Upper lobe of right lung (tissue), 1 donor: ENCODE data around the gene CFAP100. TPM values are rescaled to one million over a fixed set of nuclear protein-coding genes. Genes with fewer than 3 reads are reported as not detected.
A peak's percentile ranks its signal among the peaks of the same experiment; 100 is the strongest.

ENCODE experiments used
- ATAC-seq: fragments of 200-7000 bp; cut with Tn5 transposase; one replicate; pipeline ENCODE4 v1.9.1; 2020; ENCODE audit warnings: mild to moderate bottlenecking, moderate library complexity
- DNase-seq: peaks from one replicate; pipeline ENCODE4 v3.0.0-alpha.2; 2020
- H3K27ac ChIP-seq: fragments of 200-600 bp; one replicate; pipeline ENCODE4 v1.8.0; 2022
- H3K27me3 ChIP-seq: fragments of 200-600 bp; one replicate; pipeline ENCODE4 v1.8.0; 2022; ENCODE audit warnings: mild to moderate bottlenecking
- H3K36me3 ChIP-seq: fragments of 200-600 bp; one replicate; pipeline ENCODE4 v1.8.0; 2022
- H3K4me1 ChIP-seq: fragments of 200-600 bp; one replicate; pipeline ENCODE4 v1.8.0; 2022
- H3K4me3 ChIP-seq: fragments of 200-600 bp; one replicate; pipeline ENCODE4 v1.8.0; 2022; ENCODE audit warnings: mild to moderate bottlenecking
- H3K9me3 ChIP-seq: fragments of 200-600 bp; one replicate; pipeline ENCODE4 v1.8.0; 2022
- CTCF ChIP-seq: fragments of 200-600 bp; IDR thresholded peaks from one replicate; pipeline ENCODE4 v1.8.0; 2022; ENCODE audit warnings: antibody characterized with exemption
- intact Hi-C: fragments of 100-400 bp; cut with DNase I; formaldehyde crosslinking; loops from one replicate; pipeline ENCODE4 v1.11.0; 2022
- total RNA-seq: library from RNA; stranded (reverse); fragmentation: NEBNext Ultra II Directional; extraction: Animal tissue kit (Norgen Biotek cat#: 25700); gene quantifications from one replicate; pipeline ENCODE4 v1.2.1, GENCODE V29; 2021
- donor health status: DM: no; HTN: yes; CAD: no; lungs with severe emphysema.

CFAP100 gene
- total RNA-seq, 1 donor from 2014 or later: not detected

- H3K27me3 ChIP-seq: no peaks in the 10 kb centered on the region
- H3K36me3 ChIP-seq: peaks cover 97% of the 10 kb centered on the region
- intact Hi-C loops: no loop called here
- no peak for DNase-seq
- H3K9me3 ChIP-seq: no peaks in the 10 kb centered on the region
- no peak for ATAC-seq
- no peak overlapping the region for H3K4me3 ChIP-seq
- peaks cover 7% of the 10 kb centered on the region for H3K4me1 ChIP-seq
- no peak for TF ChIP-seq CTCF
- no peak overlapping the region for H3K27ac ChIP-seq
These were observed 65.7 kb downstream of the CFAP100 start for GRCh38 chr3:126460381-126460780.

- DNase-seq (peak; percentile 46), ATAC-seq (no peak)
- H3K4me3 ChIP-seq: no peak overlapping the region
- H3K36me3 ChIP-seq: peaks cover 100% of the 10 kb centered on the region
- peaks cover 9% of the 10 kb centered on the region for H3K4me1 ChIP-seq
- no peak for TF ChIP-seq CTCF
- H3K9me3 ChIP-seq: no peaks in the 10 kb centered on the region
- H3K27ac ChIP-seq: no peak overlapping the region
- no peaks in the 10 kb centered on the region for H3K27me3 ChIP-seq
- intact Hi-C loops: no loop called here
These were observed 66.9 kb downstream of the CFAP100 start for GRCh38 chr3:126461450-126462070.

GRCh38 chr3:126463521-126463920 is 68.8 kb downstream of the CFAP100 start:
- Histone ChIP-seq H3K27me3 (no peaks in the 10 kb centered on the region), H3K36me3 (peaks cover 99% of the 10 kb centered on the region), H3K9me3 (no peaks in the 10 kb centered on the region), H3K4me1 (peaks cover 25% of the 10 kb centered on the region), H3K27ac (no peak overlapping the region), H3K4me3 (no peak overlapping the region)
- intact Hi-C loops: no loop called here
- no peak for DNase-seq
- no peak for TF ChIP-seq CTCF
- ATAC-seq: no peak

GRCh38 chr3:126464093-126464492 is 69.4 kb downstream of the CFAP100 start:
- Histone ChIP-seq H3K4me1 (peaks cover 29% of the 10 kb centered on the region), H3K9me3 (no peaks in the 10 kb centered on the region), H3K27me3 (no peaks in the 10 kb centered on the region), H3K27ac (no peak overlapping the region), H3K4me3 (no peak overlapping the region), H3K36me3 (peaks cover 99% of the 10 kb centered on the region)
- no peak for TF ChIP-seq CTCF
- no peak for ATAC-seq
- intact Hi-C loops: no loop called here
- DNase-seq: no peak

- Histone ChIP-seq H3K4me1 (peaks cover 32% of the 10 kb centered on the region), H3K36me3 (peaks cover 99% of the 10 kb centered on the region), H3K27me3 (no peaks in the 10 kb centered on the region), H3K4me3 (no peak overlapping the region), H3K27ac (no peak overlapping the region), H3K9me3 (no peaks in the 10 kb centered on the region)
- no peak for TF ChIP-seq CTCF
- intact Hi-C loops: no loop called here
- DNase-seq (no peak), ATAC-seq (peak; percentile 51)
These were observed 69.8 kb downstream of the CFAP100 start for GRCh38 chr3:126464494-126464893.

- H3K4me1 ChIP-seq: peaks cover 32% of the 10 kb centered on the region
- intact Hi-C loops: no loop called here
- ATAC-seq (no peak), DNase-seq (peak; percentile 51)
- H3K4me3 ChIP-seq: no peak overlapping the region
- peaks cover 99% of the 10 kb centered on the region for H3K36me3 ChIP-seq
- H3K27ac ChIP-seq: no peak overlapping the region
- H3K27me3 ChIP-seq: no peaks in the 10 kb centered on the region
- no peak for TF ChIP-seq CTCF
- H3K9me3 ChIP-seq: no peaks in the 10 kb centered on the region
These were observed 70.3 kb downstream of the CFAP100 start for GRCh38 chr3:126464997-126465396.
